HG02623 (cell line): ENCODE measurements around the gene TUBB4B.

Source experiments
- ATAC-seq: cut with Tn5 transposase; IDR thresholded peaks from one replicate; pipeline ENCODE4 v1.9.1; 2021; ENCODE audit warnings: moderate library complexity; ENCODE audit not compliant: unreplicated experiment

The TUBB4B gene

GRCh38 chr9:137240841-137241489 lies at the start of gene TUBB4B:
TUBB4B (plus strand) TSS chr9:137241287; CDS start chr9:137241361, 74 bp downstream.
- peak; percentile 72 for ATAC-seq

- no peak for ATAC-seq
These were observed 49.2 kb upstream of the TUBB4B start for GRCh38 chr9:137191691-137192447.

DNA sequence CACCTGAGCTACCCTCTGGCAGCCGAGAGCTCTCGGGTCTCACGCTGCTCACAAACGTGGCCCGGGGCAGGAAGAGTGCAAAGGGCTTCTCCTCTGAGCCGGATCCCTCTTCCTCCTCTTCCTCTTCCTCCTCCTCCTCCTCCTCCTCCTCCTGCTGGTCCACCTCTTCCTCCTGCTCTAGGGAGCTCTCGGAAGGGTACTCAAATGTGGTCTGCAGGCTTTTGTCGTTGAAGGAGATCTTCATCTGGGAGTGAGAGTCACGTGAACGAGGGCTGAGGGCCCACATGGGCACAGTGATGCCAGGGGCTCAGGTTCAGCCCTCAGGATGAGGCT lies 48.7 kb upstream of the TUBB4B start:
- ATAC-seq = no peak

- ATAC-seq = no peak
These were observed 48.2 kb upstream of the TUBB4B start for GRCh38 chr9:137192859-137193258.

GRCh38 chr9:137193771-137194170 lies 47.3 kb upstream of the TUBB4B start:
- no peak for ATAC-seq

DNA sequence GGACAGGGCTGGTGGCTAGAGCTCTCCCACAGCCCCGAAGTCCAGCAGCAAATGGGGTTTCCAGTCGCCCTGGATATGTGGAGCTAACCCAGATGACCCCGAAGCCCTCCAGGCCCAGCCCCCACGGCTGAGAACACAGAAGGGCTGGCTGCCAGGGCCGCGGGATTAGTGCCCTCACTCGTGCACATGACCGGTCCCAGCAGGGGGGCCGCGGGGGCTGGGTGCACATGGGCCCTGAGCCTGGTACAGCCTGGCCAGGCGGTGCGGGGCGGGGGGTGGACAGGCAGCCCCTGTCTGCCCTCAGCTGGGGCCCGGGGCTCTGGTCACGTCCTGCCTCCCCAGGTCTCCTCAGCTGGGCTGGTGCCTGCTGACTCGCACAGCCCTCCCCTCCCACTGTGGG lies 46.7 kb upstream of the TUBB4B start:
- ATAC-seq = no peak

DNA sequence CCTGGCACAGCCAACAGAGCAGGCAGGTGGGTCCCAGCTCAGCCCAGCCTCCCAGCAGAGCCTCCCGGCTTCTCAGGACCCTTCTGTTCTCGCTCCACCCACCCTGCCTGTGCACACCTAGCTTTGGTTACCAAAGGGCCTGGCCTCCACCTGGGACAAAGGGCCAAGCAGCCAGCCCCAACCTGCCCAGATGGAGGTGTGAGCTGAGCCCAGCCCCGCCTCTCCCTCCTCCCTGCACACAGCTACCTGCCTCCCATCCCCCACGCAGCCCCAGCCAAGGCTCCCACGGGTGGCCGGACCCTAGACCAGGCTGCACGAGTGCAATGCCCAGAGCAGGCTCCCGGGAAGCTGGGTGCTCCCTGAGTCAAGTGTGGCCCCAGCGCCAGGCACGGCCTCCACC lies 46.2 kb upstream of the TUBB4B start:
- no peak for ATAC-seq

- no peak for ATAC-seq
These were observed 45.4 kb upstream of the TUBB4B start for GRCh38 chr9:137195525-137196220.

DNA sequence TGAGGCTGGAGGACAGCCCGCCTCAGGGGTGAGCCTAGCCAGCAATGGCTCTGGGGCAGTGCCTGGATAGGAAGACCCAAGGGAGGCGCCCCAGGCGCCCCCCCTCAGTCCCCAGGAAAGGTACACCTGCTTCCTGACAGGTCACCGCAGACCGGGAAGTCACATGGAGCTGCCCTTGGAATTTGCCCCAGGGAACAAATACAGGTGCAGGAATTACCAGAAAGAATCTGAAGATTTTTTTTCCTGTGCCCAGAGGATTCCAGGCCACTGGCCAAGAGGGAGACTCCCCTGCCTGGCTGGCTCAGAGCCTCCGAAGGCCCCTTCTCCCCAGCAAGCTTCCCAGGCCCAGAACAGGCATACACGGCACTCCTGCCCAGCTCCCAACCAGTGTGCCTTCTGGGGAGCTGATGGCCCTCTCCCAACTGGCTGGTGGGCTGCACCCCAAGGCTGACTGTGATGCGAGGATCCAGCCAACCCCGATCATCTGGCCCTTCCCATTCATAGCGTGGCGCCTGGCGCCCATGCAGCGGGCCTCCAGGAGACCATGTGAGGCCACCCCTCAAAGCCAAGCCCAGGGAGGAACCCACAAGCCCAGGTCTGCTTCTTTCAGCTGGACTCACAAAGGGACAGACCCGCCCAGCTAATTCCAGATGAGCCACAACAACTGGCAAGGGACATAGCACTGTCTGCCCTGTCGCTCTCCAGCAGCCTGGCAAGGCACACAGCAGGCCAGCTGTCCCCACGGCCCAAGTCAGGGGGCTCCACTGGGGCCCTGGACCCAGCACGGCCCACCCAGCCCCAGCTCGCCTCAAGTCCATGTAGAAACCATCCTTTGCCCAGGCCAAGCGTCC lies 42.8 kb upstream of the TUBB4B start:
- no peak for ATAC-seq

- ATAC-seq = no peak
These were observed 42.2 kb upstream of the TUBB4B start for GRCh38 chr9:137198902-137199283.

DNA sequence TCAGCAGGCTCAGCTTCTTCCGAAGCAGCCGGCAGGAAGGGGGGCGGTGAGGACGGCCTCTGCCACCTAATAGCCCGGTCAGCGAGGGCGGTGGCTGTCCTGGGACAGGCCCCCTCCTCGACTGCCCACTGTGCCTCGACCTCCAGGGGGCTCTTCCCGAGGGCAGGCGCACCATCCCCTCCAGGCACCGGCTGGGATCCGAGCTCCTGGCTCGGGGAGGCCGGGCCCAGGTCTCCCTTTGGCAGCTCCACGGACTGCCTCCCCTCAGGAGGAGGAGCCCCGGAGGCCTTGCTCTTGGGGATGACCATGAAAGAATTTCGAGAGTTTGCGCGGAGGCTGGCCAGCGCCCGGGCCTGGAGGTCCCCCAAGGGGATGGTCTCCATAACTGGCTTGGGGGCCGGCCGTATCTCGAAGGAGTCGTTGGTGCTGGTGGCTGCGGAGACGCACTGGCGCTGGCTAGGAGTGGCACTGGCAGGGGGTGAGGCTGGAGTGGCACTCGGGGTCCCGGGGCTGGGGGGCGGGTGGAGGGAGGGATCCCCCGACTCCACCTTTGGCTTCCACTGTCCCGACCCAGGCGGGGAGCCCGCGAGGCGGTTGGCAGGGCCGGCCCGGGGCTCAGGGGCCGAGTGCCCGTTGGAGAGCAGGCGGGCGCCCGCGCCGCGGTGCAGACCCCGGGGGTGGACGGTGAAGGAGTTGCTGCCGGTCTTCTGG lies 41.5 kb upstream of the TUBB4B start:
- ATAC-seq = no peak

DNA sequence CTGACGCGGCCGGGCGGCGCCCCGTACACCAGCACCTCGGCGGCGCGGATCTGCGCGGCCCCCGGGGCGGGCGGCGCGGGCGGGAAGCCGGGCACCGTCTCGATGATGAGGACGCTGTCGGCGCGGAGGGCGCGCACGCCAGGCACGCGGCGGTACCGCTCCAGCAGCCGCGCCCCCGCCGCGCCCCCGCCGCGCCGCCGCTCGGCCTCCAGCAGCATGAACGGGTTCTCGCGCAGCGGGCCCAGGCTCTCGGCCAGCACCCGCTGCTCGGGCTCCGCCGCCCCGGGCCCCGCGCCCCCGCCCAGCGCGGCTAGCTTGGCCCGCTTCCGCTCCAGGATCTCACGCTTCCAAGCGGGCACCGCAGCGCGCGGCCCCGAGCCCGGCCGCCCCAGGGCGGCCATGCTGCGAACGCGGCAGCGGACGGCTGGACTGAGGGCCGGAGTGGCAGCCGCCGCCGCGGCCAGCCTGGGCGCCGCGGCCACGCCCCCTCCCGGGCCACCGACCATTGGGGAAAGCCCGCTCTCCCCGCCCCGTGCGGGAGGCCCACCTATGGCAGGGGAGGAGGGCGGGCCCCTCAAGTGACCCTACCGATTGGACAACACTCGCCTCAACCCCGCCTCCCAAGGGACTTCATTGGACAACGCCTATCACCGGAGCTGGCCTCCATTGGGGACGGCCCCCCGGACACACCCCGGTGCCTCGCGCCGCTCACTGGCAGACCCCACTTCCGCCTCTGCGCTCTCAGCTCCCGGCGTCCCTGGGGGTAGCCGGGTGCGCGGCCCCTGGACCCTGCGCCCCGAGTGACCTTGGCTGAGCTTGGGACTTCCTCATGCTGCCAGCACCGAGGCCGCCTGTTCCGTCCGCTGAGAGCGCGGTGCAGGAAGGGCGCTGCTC lies 40.5 kb upstream of the TUBB4B start, which contains the start of gene TPRN:
TPRN (minus strand) TSS at position 431 of the 894 bp plus-strand sequence; CDS start at position 401, 30 bp downstream.
- peak; percentile 82 for ATAC-seq

DNA sequence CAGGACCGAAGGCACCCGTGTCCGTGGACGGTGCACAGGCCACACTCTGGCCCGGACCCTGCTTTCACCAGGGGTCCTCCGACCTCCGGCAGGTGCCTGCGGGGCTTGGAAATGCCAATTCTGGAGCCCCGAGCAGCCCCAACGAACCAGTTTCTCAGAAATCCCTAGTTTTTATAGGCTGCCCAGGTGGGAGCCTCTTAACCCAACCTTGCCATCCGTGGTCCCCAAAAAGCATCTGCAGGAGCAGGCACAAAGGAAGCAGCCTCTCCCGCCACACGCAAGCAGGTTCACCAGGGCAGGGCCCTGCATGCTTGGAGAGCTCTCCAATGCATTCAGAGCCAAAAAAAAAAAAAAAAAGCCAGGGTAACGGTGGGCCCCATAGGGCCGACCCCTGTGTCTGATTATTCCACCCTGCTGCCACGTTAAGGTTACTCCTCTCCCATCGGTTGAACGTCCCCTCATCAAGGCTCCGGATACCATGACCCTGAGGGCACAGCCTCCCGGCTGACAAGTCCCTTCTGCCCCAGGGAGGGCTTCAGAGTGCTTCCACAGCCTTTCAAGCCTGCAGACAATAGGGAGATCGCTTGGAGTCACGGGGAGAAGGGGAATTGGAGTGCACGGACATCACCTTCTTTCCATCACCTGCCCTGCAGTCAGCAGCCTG lies 39.8 kb upstream of the TUBB4B start:
- no peak for ATAC-seq

- no peak for ATAC-seq
These were observed 38.1 kb upstream of the TUBB4B start for GRCh38 chr9:137202966-137203365.

DNA sequence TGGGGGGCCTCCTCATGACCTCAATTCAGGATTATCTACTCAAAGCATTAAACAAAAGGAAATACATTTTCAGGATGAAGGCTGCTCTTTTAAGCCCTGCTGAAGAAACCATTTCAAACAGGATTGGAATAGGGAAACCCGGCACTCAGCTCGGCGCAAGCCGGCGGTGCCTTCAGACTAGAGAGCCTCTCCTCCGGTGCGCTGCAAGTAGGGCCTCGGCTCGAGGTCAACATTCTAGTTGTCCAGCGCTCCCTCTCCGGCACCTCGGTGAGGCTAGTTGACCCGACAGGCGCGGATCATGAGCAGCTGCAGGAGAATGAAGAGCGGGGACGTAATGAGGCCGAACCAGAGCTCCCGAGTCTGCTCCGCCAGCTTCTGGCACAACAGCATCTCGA lies 36.4 kb upstream of the TUBB4B start:
- no peak for ATAC-seq

DNA sequence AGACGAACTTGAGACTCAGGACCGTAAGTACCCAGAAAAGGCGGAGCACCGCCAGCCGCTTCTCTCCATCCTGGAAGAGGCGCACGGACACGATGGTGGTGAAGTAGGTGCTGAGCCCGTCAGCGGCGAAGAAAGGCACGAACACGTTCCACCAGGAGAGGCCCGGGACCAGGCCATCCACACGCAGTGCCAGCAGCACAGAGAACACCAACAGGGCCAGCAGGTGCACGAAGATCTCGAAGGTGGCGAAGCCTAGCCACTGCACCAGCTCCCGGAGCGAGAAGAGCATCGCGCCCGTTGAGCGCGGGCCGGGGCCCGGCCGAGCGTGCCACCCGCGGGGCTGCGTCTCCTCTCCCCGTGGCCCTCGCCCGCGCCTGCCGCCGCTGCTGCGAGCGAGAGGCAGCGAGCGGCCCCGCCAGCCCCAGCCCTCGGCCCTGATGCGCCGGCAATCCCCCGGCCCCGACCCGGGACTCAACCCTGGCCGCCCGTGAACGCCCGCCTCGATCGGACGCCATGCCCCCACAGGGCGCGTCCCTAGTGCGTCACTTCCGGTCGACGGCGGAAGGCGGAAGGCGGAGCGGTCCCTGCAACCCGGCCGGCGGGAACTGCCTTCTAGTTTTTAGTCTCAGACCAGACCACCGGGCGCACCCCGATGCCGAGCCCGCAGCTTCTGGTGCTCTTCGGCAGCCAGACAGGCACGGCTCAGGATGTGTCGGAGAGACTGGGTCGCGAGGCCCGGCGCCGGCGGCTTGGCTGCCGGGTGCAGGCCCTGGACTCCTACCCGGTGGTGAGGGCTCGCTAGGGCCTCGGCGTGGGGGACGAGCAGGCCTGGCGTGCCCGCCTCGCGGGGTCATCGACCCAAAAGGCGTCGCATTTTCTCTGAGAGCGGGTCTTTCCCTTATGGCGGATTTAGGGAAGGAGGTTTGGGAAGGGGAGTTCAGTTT lies 35.7 kb upstream of the TUBB4B start, which contains the start of the genes NDOR1 and TMEM203:
NDOR1 (plus strand) TSS at position 575 of the 944 bp plus-strand sequence; CDS start at position 653, 78 bp downstream.
TMEM203 (minus strand) TSS at position 523 of the 944 bp plus-strand sequence; CDS start at position 289, 234 bp downstream.
- peak; percentile 34 for ATAC-seq

DNA sequence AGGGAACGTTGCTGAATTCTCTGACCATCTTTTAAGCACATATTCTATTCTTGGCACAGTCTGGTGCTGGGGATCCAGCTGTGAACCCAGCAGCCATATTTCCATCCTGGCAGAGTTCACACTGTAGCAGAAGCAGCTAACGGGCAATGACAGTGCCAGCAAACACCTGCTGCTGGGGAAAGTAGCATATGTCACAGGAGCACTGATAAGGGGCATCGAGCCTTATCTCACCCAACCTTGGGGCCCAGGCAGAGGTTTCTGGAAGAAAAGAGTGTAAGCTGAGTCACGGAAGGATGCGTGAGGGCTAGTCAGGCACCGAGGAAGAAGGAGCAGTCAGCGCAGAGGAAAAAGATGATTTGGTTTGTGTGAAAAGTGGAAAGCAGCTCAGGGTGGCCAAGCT lies 34.5 kb upstream of the TUBB4B start:
- no peak for ATAC-seq

- ATAC-seq = no peak
These were observed 29.6 kb upstream of the TUBB4B start for GRCh38 chr9:137211532-137211931.
